B cell (primary cell): ENCODE results near the gene ALDH1A2. TPM values are rescaled to one million over a fixed set of nuclear protein-coding genes. Genes with fewer than 3 reads are reported as not detected.

Source experiments
- ATAC-seq: fragments of 200-7000 bp; cut with Tn5 transposase; one replicate; pipeline ENCODE4 v1.10.0; 2021; ENCODE audit warnings: low read depth, mild to moderate bottlenecking, moderate number of reproducible peaks, moderate library complexity
- CTCF ChIA-PET: fragments of 350-600 bp; sonication (Branson Sonifier 250); formaldehyde crosslinking; loops from one replicate; lab custom pipeline; 2021; ENCODE audit warnings: antibody characterized with exemption, inconsistent platforms; lab: Charles Lee
- POLR2A ChIA-PET: fragments of 350-600 bp; sonication (Branson Sonifier 250); formaldehyde crosslinking; loops from one replicate; lab custom pipeline; 2021; ENCODE audit warnings: antibody characterized with exemption; lab: Charles Lee
- DNase-seq: peaks from one replicate; pipeline ENCODE4 v3.0.0; 2013
- H2AFZ ChIP-seq: 2 replicates; pipeline ENCODE4 v1.6.1; 2012; ENCODE audit warnings: mild to moderate bottlenecking, low read depth, low read length; ENCODE audit not compliant: insufficient read depth, poor library complexity, severe bottlenecking
- H3K27ac ChIP-seq, 2 donors: 1 replicate in 1 of 2; 2 replicates in 1 of 2; pipeline ENCODE4 v1.5.1; 2012 to 2013; ENCODE audit warnings: low read length in 2 of 2, mild to moderate bottlenecking in 2 of 2, moderate library complexity in 1 of 2
- H3K27me3 ChIP-seq, 4 experiments: fragments of 200-600 bp in 1 of 4; sonication (generic) in 1 of 4; replicated peaks in 1 of 4; 1 replicate in 2 of 4; 2 replicates in 2 of 4; pipeline versions ENCODE4 v1.6.1 to v1.7.0; 2013 to 2016; ENCODE audit warnings: low read length in 3 of 4, mild to moderate bottlenecking in 2 of 4, mixed read lengths in 1 of 4, moderate library complexity in 1 of 4; ENCODE audit not compliant: insufficient read depth in 4 of 4, control insufficient read depth in 3 of 4; ENCODE audit errors: control extremely low read depth in 1 of 4
- H3K36me3 ChIP-seq, 2 experiments: replicated peaks in 1 of 2; 1 replicate in 1 of 2; 2 replicates in 1 of 2; pipeline versions ENCODE4 v1.6.1 to v1.7.1; 2013; ENCODE audit warnings: low read length in 1 of 2; ENCODE audit not compliant: insufficient read depth in 2 of 2, control insufficient read depth in 1 of 2; ENCODE audit errors: control extremely low read depth in 1 of 2, extremely low read depth in 1 of 2
- H3K4me1 ChIP-seq, 2 donors: fragments of 200-600 bp in 1 of 2; sonication (generic) in 1 of 2; 1 replicate in 1 of 2; 2 replicates in 1 of 2; pipeline versions ENCODE4 v1.5.1 to v1.6.1; 2013 to 2017; ENCODE audit warnings: low read length in 2 of 2; ENCODE audit not compliant: control insufficient read depth in 2 of 2, insufficient read depth in 2 of 2
- H3K4me2 ChIP-seq: replicated peaks from 2 replicates; pipeline ENCODE3; 2012; ENCODE audit warnings: mild to moderate bottlenecking, low read depth, low read length; ENCODE audit not compliant: poor library complexity, severe bottlenecking
- H3K4me3 ChIP-seq, 5 experiments: fragments of 200-600 bp in 1 of 5; sonication (generic) in 1 of 5; 1 replicate in 3 of 5; 2 replicates in 2 of 5; pipeline versions ENCODE4 v1.5.1 to v1.7.0; 2011 to 2016; ENCODE audit warnings: low read length in 4 of 5, mild to moderate bottlenecking in 4 of 5, low read depth in 2 of 5, control low read depth in 1 of 5, moderate library complexity in 1 of 5; ENCODE audit not compliant: insufficient read depth in 1 of 5; ENCODE audit errors: control extremely low read depth in 1 of 5, extremely low read depth in 1 of 5
- H3K79me2 ChIP-seq: fragments of 200-600 bp; sonication (generic); one replicate; pipeline ENCODE4 v1.6.0; 2016; ENCODE audit warnings: low read length; ENCODE audit not compliant: control insufficient read depth, insufficient read depth
- H3K9ac ChIP-seq: fragments of 200-600 bp; sonication (generic); 2 replicates; pipeline ENCODE4 v1.6.1; 2017; ENCODE audit warnings: mild to moderate bottlenecking, low read length, moderate library complexity
- H3K9me3 ChIP-seq, 3 donors: one replicate each; pipeline versions ENCODE4 v1.6.1 to v1.7.1; 2013; ENCODE audit warnings: low read length in 2 of 3; ENCODE audit not compliant: control insufficient read depth in 2 of 3, insufficient read depth in 1 of 3; ENCODE audit errors: control extremely low read depth in 1 of 3
- H4K20me1 ChIP-seq: 2 replicates; pipeline ENCODE4 v1.6.0; 2012; ENCODE audit warnings: mild to moderate bottlenecking, low read length; ENCODE audit not compliant: insufficient read depth, control insufficient read depth, poor library complexity, severe bottlenecking
- H3K27ac Mint-ChIP-seq: one replicate; pipeline ENCODE4 v1.8.0; 2021; ENCODE audit warnings: mixed read lengths
- H3K27me3 Mint-ChIP-seq: one replicate; pipeline ENCODE4 v1.8.0; 2021; ENCODE audit warnings: mixed read lengths
- H3K4me1 Mint-ChIP-seq: one replicate; pipeline ENCODE4 v1.8.0; 2021; ENCODE audit warnings: mixed read lengths
- H3K4me3 Mint-ChIP-seq: one replicate; pipeline ENCODE4 v1.8.0; 2021; ENCODE audit warnings: mixed read lengths
- H3K9me3 Mint-ChIP-seq: one replicate; pipeline ENCODE4 v1.8.0; 2022; ENCODE audit warnings: mixed read lengths; ENCODE audit not compliant: insufficient read depth
- EZH2 ChIP-seq: IDR thresholded peaks from 2 replicates; pipeline ENCODE4 v1.6.1; 2012; ENCODE audit warnings: borderline replicate concordance, low read depth, mild to moderate bottlenecking, moderate library complexity, low read length; ENCODE audit not compliant: insufficient read depth, poor library complexity, severe bottlenecking
- WGBS: methylation state at CpG from one replicate; pipeline ENCODE4 v1.1.5; 2013; ENCODE audit warnings: missing lambda C conversion rate; ENCODE audit not compliant: insufficient coverage; 5-methylcytosine and 5-hydroxymethylcytosine counted together
- intact Hi-C: fragments of 100-400 bp; cut with micrococcal nuclease; formaldehyde crosslinking; loops from one replicate; pipeline ENCODE4 v1.10.0; 2022
- polyA plus RNA-seq: library from polyadenylated mRNA; depleted of rRNA; stranded (reverse); fragments of >200 nt; gene quantifications from 2 replicates; pipeline ENCODE4 v1.2.3, GENCODE V29; 2012
- total RNA-seq, 2 donors: library from RNA; stranded (reverse); fragments of 120-200 nt in 1 of 2; gene quantifications; 1 replicate in 1 of 2; 2 replicates in 1 of 2; pipeline versions ENCODE4 v1.2.3 to v1.2.4, GENCODE V29; 2013 to 2022
- TF ChIP-seq, protein P1 (sequence below): fragments of 200-600 bp; IDR thresholded peaks from one replicate; pipeline ENCODE4 v1.8.0; 2022; ENCODE audit warnings: antibody characterized with exemption, mild to moderate bottlenecking

Gene ALDH1A2
- total and polyA plus RNA-seq, 2 donors (not counting 1 experiment from before 2014, with no cell fraction given) = not detected

DNA sequence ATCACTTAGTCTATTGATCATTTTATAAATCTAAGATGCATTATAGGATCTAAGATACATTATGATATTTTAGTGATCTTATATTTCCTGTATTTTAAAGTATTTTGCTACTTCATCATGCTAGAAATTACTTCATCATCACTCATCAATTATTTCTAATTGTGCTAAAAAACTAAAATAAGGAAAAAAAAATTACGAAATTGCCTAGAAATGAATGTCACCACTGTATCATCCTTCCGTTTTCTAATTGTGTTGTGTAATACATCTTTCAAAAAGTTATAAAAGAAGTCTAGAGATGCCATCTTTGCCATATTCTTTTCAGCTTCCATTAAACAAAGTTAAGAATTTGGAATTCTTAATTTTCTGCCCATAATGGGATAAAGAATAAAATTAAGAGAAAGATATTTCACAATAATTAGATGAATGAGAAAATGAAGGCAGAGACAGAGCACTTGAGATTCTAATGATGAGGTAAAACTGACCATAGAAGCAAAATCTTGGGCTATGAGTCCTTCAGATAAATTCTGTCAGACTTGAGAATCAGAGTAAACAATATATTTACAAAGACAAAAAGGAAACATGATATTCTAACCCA is 48.8 kb downstream of the ALDH1A2 start:
- TF ChIP-seq, protein P1, sequence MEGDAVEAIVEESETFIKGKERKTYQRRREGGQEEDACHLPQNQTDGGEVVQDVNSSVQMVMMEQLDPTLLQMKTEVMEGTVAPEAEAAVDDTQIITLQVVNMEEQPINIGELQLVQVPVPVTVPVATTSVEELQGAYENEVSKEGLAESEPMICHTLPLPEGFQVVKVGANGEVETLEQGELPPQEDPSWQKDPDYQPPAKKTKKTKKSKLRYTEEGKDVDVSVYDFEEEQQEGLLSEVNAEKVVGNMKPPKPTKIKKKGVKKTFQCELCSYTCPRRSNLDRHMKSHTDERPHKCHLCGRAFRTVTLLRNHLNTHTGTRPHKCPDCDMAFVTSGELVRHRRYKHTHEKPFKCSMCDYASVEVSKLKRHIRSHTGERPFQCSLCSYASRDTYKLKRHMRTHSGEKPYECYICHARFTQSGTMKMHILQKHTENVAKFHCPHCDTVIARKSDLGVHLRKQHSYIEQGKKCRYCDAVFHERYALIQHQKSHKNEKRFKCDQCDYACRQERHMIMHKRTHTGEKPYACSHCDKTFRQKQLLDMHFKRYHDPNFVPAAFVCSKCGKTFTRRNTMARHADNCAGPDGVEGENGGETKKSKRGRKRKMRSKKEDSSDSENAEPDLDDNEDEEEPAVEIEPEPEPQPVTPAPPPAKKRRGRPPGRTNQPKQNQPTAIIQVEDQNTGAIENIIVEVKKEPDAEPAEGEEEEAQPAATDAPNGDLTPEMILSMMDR = no peak
- no peak for TF ChIP-seq EZH2
- no peak overlapping the region for H3K4me3 Mint-ChIP-seq
- Histone ChIP-seq H4K20me1 (no peaks in the 10 kb centered on the region), H3K27ac (no peak overlapping the region), H3K36me3 (no peaks in the 10 kb centered on the region), H3K4me2 (no peak overlapping the region), H3K27me3 (peaks cover 0 to 6% (median 1%) of the 10 kb centered on the region in 4 experiments), H3K79me2 (no peaks in the 10 kb centered on the region), H3K4me1 (no peaks in the 10 kb centered on the region), H3K9me3 (peaks cover 0 to 5% (median 0%) of the 10 kb centered on the region in 3 donors), H3K9ac (no peak overlapping the region), H2AFZ (no peak overlapping the region), H3K4me3 (no peak overlapping the region)
- peaks cover 18% of the 10 kb centered on the region for H3K27me3 Mint-ChIP-seq
- ChIA-PET POLR2A (no interaction called here), CTCF (no interaction called here)
- DNase-seq (no peak), ATAC-seq (no peak)
- H3K27ac Mint-ChIP-seq = no peak overlapping the region
- intact Hi-C loops = no loop called here
- no CpG with 5 or more reads among the region's 2 CpGs for WGBS
- H3K9me3 Mint-ChIP-seq = no peaks in the 10 kb centered on the region
- no peaks in the 10 kb centered on the region for H3K4me1 Mint-ChIP-seq

DNA sequence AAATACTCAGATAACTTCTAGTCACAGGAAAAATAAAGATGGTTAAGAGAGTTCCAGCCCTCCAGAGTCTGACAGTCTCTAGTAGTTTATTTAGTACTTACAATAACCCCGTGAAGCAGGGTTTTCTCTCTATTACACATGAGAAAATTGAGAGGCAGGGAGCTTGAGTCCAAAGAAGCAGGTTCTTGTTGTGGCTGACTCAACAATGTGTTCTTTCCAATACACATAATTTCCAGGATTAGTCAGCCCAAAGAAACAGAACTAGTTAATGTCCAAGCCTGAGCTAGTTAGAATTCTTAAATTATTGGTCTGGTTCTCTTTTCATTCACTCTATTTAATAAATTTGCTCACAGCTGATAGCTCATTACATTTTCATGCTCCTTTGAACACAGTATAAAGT is 49.9 kb downstream of the ALDH1A2 start:
- H3K4me2 ChIP-seq = no peak overlapping the region
- CTCF ChIA-PET = no interaction called here
- H4K20me1 ChIP-seq = no peaks in the 10 kb centered on the region
- no peak for TF ChIP-seq EZH2
- TF ChIP-seq, protein P1 = no peak
- no peaks in the 10 kb centered on the region for H3K79me2 ChIP-seq
- H3K4me3 ChIP-seq = no peak overlapping the region
- POLR2A ChIA-PET = no interaction called here
- H3K4me1 ChIP-seq = no peaks in the 10 kb centered on the region
- peaks cover 0 to 13% (median 1%) of the 10 kb centered on the region in 4 experiments for H3K27me3 ChIP-seq
- no peak overlapping the region for H3K27ac Mint-ChIP-seq
- H3K27me3 Mint-ChIP-seq = peaks cover 18% of the 10 kb centered on the region
- no peak overlapping the region for H2AFZ ChIP-seq
- H3K36me3 ChIP-seq = no peaks in the 10 kb centered on the region
- no CpG with 5 or more reads among the region's 1 CpG for WGBS
- no peak for ATAC-seq
- intact Hi-C loops = no loop called here
- no peak overlapping the region for H3K9ac ChIP-seq
- no peaks in the 10 kb centered on the region for H3K9me3 Mint-ChIP-seq
- no peak for DNase-seq
- H3K9me3 ChIP-seq = no peaks in the 10 kb centered on the region
- H3K4me3 Mint-ChIP-seq = no peak overlapping the region
- H3K27ac ChIP-seq = no peak overlapping the region
- H3K4me1 Mint-ChIP-seq = no peaks in the 10 kb centered on the region
